Glomerular endothelial cell (primary cell): Measurements from ENCODE around the gene TEAD1. TPM values are rescaled to one million over a fixed set of nuclear protein-coding genes. Genes with fewer than 3 reads are reported as not detected.

Source experiments
- DNase-seq: peaks from one replicate; pipeline ENCODE4 v3.0.0-alpha.2; 2011; ENCODE audit warnings: low read depth, low spot score; ENCODE audit errors: extremely low read depth
- total RNA-seq: library from RNA; depleted of rRNA; stranded (reverse); fragments of >200 nt; gene quantifications from 2 replicates; pipeline ENCODE4 v1.2.3, GENCODE V29; 2015

Gene TEAD1
- total RNA-seq, 1 donor from 2014 or later: 55.5 TPM

- no peak for DNase-seq
Observed at GRCh38 chr11:12784987-12785386, 110.8 kb downstream of the TEAD1 start.

- DNase-seq: no peak
Observed at GRCh38 chr11:12785901-12786300, 111.7 kb downstream of the TEAD1 start.

- DNase-seq: no peak
Observed at GRCh38 chr11:12786450-12786849, 112.2 kb downstream of the TEAD1 start.

GRCh38 chr11:12786891-12787290 lies 112.7 kb downstream of the TEAD1 start:
- DNase-seq: no peak

GRCh38 chr11:12787847-12788246 lies 113.6 kb downstream of the TEAD1 start:
- DNase-seq: no peak

GRCh38 chr11:12789054-12789453 lies 114.8 kb downstream of the TEAD1 start:
- DNase-seq: no peak

- no peak for DNase-seq
Observed at GRCh38 chr11:12789596-12790215, 115.5 kb downstream of the TEAD1 start.

- no peak for DNase-seq
Observed at GRCh38 chr11:12790861-12791616, 116.8 kb downstream of the TEAD1 start.

- no peak for DNase-seq
Observed at GRCh38 chr11:12792018-12792417, 117.8 kb downstream of the TEAD1 start.

- DNase-seq: no peak
Observed at GRCh38 chr11:12792590-12792989, 118.4 kb downstream of the TEAD1 start.

GRCh38 chr11:12793065-12793464 lies 118.8 kb downstream of the TEAD1 start:
- DNase-seq: no peak

GRCh38 chr11:12793506-12793905 lies 119.3 kb downstream of the TEAD1 start:
- DNase-seq: no peak

- DNase-seq: no peak
Observed at GRCh38 chr11:12794576-12795230, 120.5 kb downstream of the TEAD1 start.

GRCh38 chr11:12797996-12798395 lies 123.8 kb downstream of the TEAD1 start:
- DNase-seq: no peak

GRCh38 chr11:12798609-12799011 lies 124.4 kb downstream of the TEAD1 start:
- DNase-seq: no peak

- DNase-seq: no peak
Observed at GRCh38 chr11:12799334-12799835, 125.2 kb downstream of the TEAD1 start.

GRCh38 chr11:12800032-12800671 lies 125.9 kb downstream of the TEAD1 start:
- DNase-seq: no peak

- no peak for DNase-seq
Observed at GRCh38 chr11:12800871-12801270, 126.7 kb downstream of the TEAD1 start.

- DNase-seq: no peak
Observed at GRCh38 chr11:12801976-12802375, 127.8 kb downstream of the TEAD1 start.

- DNase-seq: peak; percentile 91
Observed at GRCh38 chr11:12802418-12803085, 128.3 kb downstream of the TEAD1 start.
